Superior temporal gyrus (tissue), 1 donor: ENCODE results near the gene SNRNP48.

Experiments used
- DNase-seq: peaks from one replicate; pipeline ENCODE4 v3.0.0-alpha.2; 2016; ENCODE audit errors: extremely low spot score

The SNRNP48 gene

GRCh38 chr6:7559196-7559595 is 30.8 kb upstream of the SNRNP48 start:
- DNase-seq: no peak

- no peak for DNase-seq
These were observed 30.2 kb upstream of the SNRNP48 start for GRCh38 chr6:7559651-7560385.

DNA sequence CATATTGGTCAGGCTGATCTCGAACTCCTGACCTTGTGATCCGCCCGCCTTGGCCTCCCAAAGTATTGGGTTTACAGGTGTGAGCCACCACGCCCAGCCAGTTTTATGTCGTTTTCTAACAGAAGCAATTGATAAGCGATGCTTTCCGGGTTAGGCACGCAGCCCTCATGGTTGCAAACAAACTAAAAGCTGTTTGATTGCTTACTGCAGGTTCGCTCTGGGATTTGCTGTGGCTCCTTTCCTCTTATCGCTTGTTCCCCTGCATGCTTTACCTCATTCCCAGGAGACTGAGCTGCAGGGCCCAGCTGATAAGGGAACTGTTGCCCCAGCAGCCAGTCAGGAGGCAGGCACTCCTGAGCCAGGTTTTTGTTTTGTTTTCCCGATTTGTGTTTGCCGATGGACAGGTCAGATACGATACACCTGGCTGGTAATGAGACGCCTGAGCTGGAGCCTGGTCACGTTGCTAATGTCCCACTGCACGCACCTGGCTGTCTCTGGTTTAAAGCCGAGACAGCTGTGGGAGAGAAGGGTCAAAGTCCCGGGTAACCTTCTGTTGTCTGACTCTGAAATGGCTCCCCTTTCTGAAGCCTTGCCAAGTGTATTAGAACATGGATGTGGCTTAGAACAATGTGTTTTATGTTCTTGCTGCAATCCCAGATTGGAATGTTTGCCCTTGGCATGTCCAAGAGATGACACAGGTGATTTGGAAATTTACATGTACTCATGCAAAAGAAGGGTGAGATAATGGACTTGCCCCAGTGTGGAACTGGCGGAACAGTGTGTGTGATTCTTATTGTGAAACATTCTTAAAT is 28.6 kb upstream of the SNRNP48 start:
- DNase-seq: no peak

DNA sequence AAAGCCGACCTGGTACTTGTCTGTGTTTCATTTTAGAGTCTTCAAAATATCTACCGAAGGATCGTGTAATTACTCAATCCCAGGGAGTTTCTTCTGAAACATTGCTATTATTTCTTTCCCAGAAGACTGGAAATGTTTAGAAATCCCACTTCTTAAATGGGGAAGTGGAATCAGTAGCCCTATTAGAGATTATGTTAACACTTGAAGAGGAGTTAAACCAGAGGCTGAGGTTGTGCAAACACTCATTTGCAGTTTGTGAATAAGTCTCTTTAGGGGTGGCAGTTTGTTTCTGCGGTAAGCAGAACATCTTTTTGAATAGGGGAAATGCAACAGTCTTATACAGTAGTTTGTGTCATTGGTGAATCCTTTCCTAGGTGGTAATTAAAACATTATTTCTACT is 27.2 kb upstream of the SNRNP48 start:
- DNase-seq: no peak

DNA sequence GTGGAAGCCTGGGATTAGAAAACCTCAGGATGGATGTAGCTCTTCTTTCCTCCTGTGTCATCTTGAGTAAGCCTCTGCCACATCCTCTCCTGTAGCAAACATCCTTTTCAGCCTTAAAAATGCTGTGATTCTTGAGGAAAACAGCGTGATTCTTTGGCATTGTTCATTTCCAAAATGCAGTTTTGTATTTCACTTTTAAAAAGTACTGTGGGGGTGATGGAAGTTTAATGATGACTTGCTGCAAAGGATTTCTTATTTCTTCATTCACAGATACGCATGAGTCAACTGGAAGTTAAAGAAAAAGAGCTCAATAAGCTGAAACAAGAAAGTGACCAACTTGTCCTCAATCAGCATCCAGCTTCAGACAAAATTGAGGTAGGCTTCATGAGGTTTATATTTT is 23.9 kb upstream of the SNRNP48 start:
- no peak for DNase-seq

- no peak for DNase-seq
These were observed 23.3 kb upstream of the SNRNP48 start for GRCh38 chr6:7566617-7567173.

GRCh38 chr6:7568021-7568420 is 22.0 kb upstream of the SNRNP48 start:
- no peak for DNase-seq

- DNase-seq: no peak
These were observed 20.9 kb upstream of the SNRNP48 start for GRCh38 chr6:7569082-7569481.

DNA sequence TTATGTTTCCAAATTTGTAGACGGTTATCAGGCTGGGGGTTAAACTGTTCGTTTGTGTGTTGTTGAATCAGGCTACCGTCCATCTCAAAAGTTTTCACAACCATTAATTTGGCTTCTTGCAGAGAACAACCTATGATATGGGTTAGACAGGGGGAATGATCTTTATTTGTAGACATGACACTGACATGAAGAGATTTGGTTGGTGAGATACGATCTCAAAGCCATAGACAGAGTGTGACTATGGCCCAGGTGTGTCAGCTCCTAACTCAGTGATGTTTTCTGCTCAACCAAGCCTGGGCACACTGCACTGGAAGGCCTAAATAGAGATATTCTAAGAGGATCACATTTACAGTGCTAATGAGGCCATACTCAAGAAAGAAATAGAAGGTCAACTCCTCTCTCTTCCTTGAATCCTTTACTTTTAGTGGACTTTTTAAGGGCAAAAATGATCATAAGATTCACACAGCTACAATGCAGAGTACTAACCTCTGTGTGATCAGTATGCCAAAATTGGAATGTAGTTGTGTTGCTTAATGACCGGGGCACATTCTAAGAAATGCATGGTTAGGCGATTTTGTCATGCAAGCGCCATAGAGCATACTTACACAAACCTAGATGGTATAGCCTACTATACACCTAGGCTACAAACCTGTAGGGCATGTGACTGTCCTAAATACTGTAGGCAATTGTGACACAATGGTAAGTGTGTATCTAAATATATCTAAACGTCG is 17.6 kb upstream of the SNRNP48 start:
- DNase-seq: no peak

DNA sequence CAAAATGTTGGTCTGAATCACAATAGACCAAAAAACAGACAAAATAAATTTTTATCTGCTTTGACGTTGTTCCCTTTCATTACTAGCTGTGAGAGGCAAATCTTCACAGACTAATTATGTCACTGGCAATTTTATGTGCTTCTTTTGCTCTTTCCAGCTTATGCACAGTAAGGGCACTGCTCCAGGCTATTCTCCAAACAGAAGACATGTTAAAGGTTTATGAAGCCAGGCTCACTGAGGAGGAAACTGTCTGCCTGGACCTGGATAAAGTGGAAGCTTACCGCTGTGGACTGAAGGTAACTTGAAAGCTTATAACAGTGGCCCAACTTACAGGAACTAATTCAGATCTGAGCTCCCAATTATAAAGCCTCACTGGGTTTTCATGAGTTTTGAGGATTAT is 15.5 kb upstream of the SNRNP48 start:
- DNase-seq: no peak

GRCh38 chr6:7578516-7578915 is 11.5 kb upstream of the SNRNP48 start:
- no peak for DNase-seq

DNA sequence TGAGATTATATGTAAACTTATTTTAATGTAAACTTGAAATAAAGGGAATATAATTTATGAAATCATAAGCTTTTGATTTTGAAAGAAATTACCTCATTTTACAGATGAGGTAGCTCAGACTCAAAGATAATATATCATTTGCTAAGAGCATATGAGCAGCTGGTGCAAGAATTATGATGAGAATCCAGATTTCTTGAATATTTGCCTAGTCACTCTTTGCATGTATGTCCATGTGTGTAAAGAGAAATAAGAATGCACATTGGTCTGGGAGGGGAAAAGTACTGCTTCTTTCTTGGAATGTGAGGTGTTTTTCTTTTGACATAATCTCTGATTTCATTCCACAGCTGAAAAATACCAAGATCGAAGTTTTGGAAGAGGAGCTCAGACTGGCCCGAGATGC is 11.1 kb upstream of the SNRNP48 start:
- DNase-seq: no peak

GRCh38 chr6:7579851-7580250 is 10.1 kb upstream of the SNRNP48 start:
- DNase-seq: no peak

DNA sequence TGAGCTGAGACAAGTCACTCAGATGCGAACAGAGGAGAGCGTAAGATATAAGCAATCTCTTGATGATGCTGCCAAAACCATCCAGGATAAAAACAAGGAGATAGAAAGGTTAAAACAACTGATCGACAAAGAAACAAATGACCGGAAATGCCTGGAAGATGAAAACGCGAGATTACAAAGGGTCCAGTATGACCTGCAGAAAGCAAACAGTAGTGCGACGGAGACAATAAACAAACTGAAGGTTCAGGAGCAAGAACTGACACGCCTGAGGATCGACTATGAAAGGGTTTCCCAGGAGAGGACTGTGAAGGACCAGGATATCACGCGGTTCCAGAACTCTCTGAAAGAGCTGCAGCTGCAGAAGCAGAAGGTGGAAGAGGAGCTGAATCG is 9.5 kb upstream of the SNRNP48 start:
- DNase-seq: no peak

- DNase-seq: no peak
These were observed 8.9 kb upstream of the SNRNP48 start for GRCh38 chr6:7580927-7581618.

GRCh38 chr6:7585287-7585930 is 4.6 kb upstream of the SNRNP48 start:
- DNase-seq: no peak

GRCh38 chr6:7587631-7588100 is 2.3 kb upstream of the SNRNP48 start:
- no peak for DNase-seq

GRCh38 chr6:7588506-7588905 is 1.5 kb upstream of the SNRNP48 start:
- no peak for DNase-seq

GRCh38 chr6:7589221-7589620 is 777 bp upstream of the SNRNP48 start:
- no peak for DNase-seq

- DNase-seq: peak; percentile 41
These were observed 912 bp downstream of the SNRNP48 start for GRCh38 chr6:7590918-7591302.

DNA sequence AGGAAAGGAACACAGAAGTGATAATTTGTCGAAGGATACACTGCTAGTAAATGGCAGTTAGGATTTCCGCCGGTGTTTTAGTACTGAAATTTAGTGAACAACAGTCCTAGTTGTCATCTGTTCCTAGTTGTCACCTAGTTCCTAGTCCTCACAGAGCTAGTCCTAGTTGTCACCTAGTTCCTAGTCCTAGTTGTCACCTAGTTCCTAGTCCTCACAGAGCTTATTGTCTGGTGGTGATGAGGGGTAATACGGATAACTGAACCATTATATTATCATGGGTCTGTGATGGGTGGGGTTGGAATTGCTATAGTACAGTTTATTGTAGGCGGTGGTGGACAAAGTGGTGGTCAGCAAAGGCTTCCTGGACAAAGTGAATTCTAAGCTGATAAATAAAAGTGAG is 1.8 kb downstream of the SNRNP48 start:
- no peak for DNase-seq
